Endodermal cell (in vitro differentiated cells): ENCODE measurements around the gene PPAT. TPM values are rescaled to one million over a fixed set of nuclear protein-coding genes. Genes with fewer than 3 reads are reported as not detected.

Experiments used
- DNase-seq: peaks from one replicate; pipeline ENCODE4 v3.0.0-alpha.2; 2017
- H3K27ac ChIP-seq: 2 replicates; pipeline ENCODE4 v1.5.1; 2013; ENCODE audit warnings: mild to moderate bottlenecking, low read depth, low read length, moderate library complexity
- H3K27me3 ChIP-seq: 2 replicates; pipeline ENCODE4 v1.6.1; 2013; ENCODE audit warnings: mild to moderate bottlenecking, low read length, moderate library complexity; ENCODE audit not compliant: insufficient read depth, control insufficient read depth, poor library complexity, severe bottlenecking
- H3K36me3 ChIP-seq: 2 replicates; pipeline ENCODE4 v1.7.0; 2013; ENCODE audit warnings: mild to moderate bottlenecking, low read length, moderate library complexity; ENCODE audit not compliant: control insufficient read depth, insufficient read depth
- H3K4me1 ChIP-seq: one replicate; pipeline ENCODE4 v1.7.0; 2013; ENCODE audit warnings: low read length; ENCODE audit not compliant: control insufficient read depth, insufficient read depth
- H3K4me3 ChIP-seq: 2 replicates; pipeline ENCODE4 v1.5.1; 2013; ENCODE audit warnings: mild to moderate bottlenecking, low read length, moderate library complexity
- H3K9ac ChIP-seq: 2 replicates; pipeline ENCODE4 v1.6.1; 2013; ENCODE audit warnings: mild to moderate bottlenecking, low read length, moderate library complexity; ENCODE audit not compliant: poor library complexity, severe bottlenecking; ENCODE audit errors: extremely low read depth
- H3K9me3 ChIP-seq: 2 replicates; pipeline ENCODE4 v1.6.1; 2013; ENCODE audit warnings: mild to moderate bottlenecking, low read length, moderate library complexity; ENCODE audit not compliant: control insufficient read depth
- H3K27ac Mint-ChIP-seq: 2 replicates; pipeline ENCODE4 v1.8.0; 2020; ENCODE audit warnings: mixed read lengths
- H3K27me3 Mint-ChIP-seq: 2 replicates; pipeline ENCODE4 v1.8.0; 2021; ENCODE audit warnings: mild to moderate bottlenecking, mixed read lengths; ENCODE audit not compliant: insufficient read depth
- H3K36me3 Mint-ChIP-seq: 2 replicates; pipeline ENCODE4 v1.8.0; 2020; ENCODE audit warnings: low read depth, mixed read lengths
- H3K4me1 Mint-ChIP-seq: 2 replicates; pipeline ENCODE4 v1.8.0; 2020; ENCODE audit warnings: mixed read lengths
- H3K4me3 Mint-ChIP-seq: 2 replicates; pipeline ENCODE4 v1.8.0; 2020; ENCODE audit warnings: mild to moderate bottlenecking, moderate library complexity, mixed read lengths
- H3K9me3 Mint-ChIP-seq: 2 replicates; pipeline ENCODE4 v1.8.0; 2020; ENCODE audit warnings: mild to moderate bottlenecking, mixed read lengths
- WGBS, 2 experiments: methylation state at CpG; one replicate each; pipeline versions ENCODE4 v1.1.5 to v1.1.7; 2013; ENCODE audit warnings: missing lambda C conversion rate in 2 of 2, mixed read lengths in 1 of 2; ENCODE audit not compliant: insufficient coverage in 1 of 2, insufficient read length in 1 of 2; 5-methylcytosine and 5-hydroxymethylcytosine counted together
- total RNA-seq, 2 donors: library from RNA; stranded (reverse); fragmentation: NEBNext Ultra II Directional in 1 of 2; extraction: Animal tissue kit (Norgen Biotek cat#: 25700) in 1 of 2; gene quantifications; 2 replicates in 1 of 2; 3 replicates in 1 of 2; pipeline ENCODE4 v1.2.1, GENCODE V29; 2021
- TF ChIP-seq, protein P1 (sequence below): fragments of 200-600 bp; sonication (generic); conservative IDR thresholded peaks from 2 replicates; pipeline ENCODE4 v1.5.0; 2021; ENCODE audit warnings: antibody characterized with exemption, mild to moderate bottlenecking

PPAT gene
- total RNA-seq, 2 donors from 2014 or later: 51.3 to 63.0 TPM

DNA sequence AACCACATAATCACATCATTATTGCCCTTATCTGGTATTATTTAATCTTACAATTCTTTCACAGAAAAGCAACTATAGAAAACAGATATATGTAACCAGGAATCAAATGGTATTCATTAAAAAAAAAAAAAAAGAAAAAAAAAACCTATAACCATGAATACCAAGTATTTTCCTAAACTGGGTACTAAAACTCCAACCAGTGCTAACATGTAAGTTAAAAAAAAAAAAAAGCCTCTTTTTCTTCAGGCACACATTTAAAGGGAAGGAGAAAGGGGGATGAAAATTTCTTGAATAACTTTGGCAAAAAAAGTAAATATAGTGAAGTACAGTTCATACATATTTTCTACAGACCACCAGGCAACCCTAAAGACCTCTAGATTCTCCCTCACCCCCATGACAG lies 2.1 kb downstream of the PPAT start:
- no peaks in the 10 kb centered on the region for H3K36me3 Mint-ChIP-seq
- H3K27ac Mint-ChIP-seq: no peak overlapping the region
- H3K27me3 Mint-ChIP-seq: no peaks in the 10 kb centered on the region
- Histone ChIP-seq H3K9ac (peak overlapping the region; percentile 81), H3K4me3 (peak overlapping the region; percentile 99), H3K27me3 (no peaks in the 10 kb centered on the region), H3K27ac (no peak overlapping the region), H3K9me3 (no peaks in the 10 kb centered on the region), H3K36me3 (no peaks in the 10 kb centered on the region), H3K4me1 (no peaks in the 10 kb centered on the region)
- DNase-seq: no peak
- TF ChIP-seq, protein P1, sequence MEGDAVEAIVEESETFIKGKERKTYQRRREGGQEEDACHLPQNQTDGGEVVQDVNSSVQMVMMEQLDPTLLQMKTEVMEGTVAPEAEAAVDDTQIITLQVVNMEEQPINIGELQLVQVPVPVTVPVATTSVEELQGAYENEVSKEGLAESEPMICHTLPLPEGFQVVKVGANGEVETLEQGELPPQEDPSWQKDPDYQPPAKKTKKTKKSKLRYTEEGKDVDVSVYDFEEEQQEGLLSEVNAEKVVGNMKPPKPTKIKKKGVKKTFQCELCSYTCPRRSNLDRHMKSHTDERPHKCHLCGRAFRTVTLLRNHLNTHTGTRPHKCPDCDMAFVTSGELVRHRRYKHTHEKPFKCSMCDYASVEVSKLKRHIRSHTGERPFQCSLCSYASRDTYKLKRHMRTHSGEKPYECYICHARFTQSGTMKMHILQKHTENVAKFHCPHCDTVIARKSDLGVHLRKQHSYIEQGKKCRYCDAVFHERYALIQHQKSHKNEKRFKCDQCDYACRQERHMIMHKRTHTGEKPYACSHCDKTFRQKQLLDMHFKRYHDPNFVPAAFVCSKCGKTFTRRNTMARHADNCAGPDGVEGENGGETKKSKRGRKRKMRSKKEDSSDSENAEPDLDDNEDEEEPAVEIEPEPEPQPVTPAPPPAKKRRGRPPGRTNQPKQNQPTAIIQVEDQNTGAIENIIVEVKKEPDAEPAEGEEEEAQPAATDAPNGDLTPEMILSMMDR: no peak
- H3K9me3 Mint-ChIP-seq: no peaks in the 10 kb centered on the region
- H3K4me1 Mint-ChIP-seq: peaks cover 18% of the 10 kb centered on the region
- peak overlapping the region; percentile 90 for H3K4me3 Mint-ChIP-seq

DNA sequence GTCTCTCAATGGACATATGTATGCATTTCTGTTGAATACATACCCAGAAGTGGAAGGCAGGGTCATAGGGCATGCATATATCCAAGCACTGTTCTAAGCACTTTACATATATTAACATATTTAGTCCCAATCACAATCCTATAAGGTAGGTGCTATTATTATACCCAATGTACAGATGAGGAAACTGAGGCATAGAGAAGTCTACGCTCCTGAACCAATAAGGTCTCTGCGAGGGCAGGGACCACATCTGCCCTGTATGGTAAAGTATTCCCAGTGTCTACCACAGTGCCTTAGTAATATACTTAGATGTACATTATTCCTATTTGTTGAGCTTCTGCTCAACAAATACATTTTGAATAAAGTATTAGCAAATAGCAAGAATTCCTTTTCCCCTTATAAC lies 5.2 kb downstream of the PPAT start:
- no peaks in the 10 kb centered on the region for H3K27me3 Mint-ChIP-seq
- Histone ChIP-seq H3K4me3 (no peak overlapping the region), H3K4me1 (no peaks in the 10 kb centered on the region), H3K27ac (no peak overlapping the region), H3K27me3 (no peaks in the 10 kb centered on the region), H3K9ac (no peak overlapping the region), H3K9me3 (peaks cover 10% of the 10 kb centered on the region), H3K36me3 (peaks cover 6% of the 10 kb centered on the region)
- H3K9me3 Mint-ChIP-seq: peaks cover 2% of the 10 kb centered on the region
- 95% methylated on average over 2 of the region's 2 CpGs; no CpG with 5 or more reads in 1 of the 2 experiments for WGBS, 2 experiments
- H3K4me1 Mint-ChIP-seq: peaks cover 18% of the 10 kb centered on the region
- no peak for DNase-seq
- H3K36me3 Mint-ChIP-seq: peaks cover 15% of the 10 kb centered on the region
- TF ChIP-seq, protein P1: no peak
- H3K27ac Mint-ChIP-seq: no peak overlapping the region
- H3K4me3 Mint-ChIP-seq: no peak overlapping the region

DNA sequence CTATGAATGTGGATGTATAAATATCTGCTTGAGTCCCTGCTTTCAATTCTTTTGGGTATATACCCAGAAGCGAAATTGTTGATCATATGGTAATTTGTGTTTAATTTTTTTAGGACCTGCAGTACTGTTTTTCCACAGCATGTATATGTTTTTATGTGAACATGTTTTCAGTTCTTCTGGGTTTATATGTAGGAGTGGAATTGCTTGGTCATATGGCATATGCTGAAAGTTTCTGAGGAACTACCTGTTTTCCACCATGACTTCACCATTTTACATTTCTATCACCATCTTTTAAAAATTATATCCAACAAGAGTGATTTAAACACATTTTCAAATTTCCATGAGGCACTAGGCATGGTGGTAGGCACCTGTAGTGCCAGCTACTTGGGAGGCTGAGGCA lies 8.2 kb downstream of the PPAT start:
- no peak overlapping the region for H3K27ac Mint-ChIP-seq
- Histone ChIP-seq H3K4me3 (no peak overlapping the region), H3K4me1 (no peaks in the 10 kb centered on the region), H3K27me3 (no peaks in the 10 kb centered on the region), H3K36me3 (peaks cover 6% of the 10 kb centered on the region), H3K9ac (no peak overlapping the region), H3K9me3 (peaks cover 10% of the 10 kb centered on the region), H3K27ac (no peak overlapping the region)
- H3K36me3 Mint-ChIP-seq: peaks cover 15% of the 10 kb centered on the region
- H3K4me3 Mint-ChIP-seq: no peak overlapping the region
- peaks cover 8% of the 10 kb centered on the region for H3K4me1 Mint-ChIP-seq
- TF ChIP-seq, protein P1: no peak
- 100% methylated on average over 1 of the region's 1 CpG for WGBS, 2 experiments
- DNase-seq: no peak
- peaks cover 2% of the 10 kb centered on the region for H3K9me3 Mint-ChIP-seq
- no peaks in the 10 kb centered on the region for H3K27me3 Mint-ChIP-seq
